ENCODE results near the gene TEX13A.

TEX13A gene

GRCh38 chrX:105266456-105266855 lies 46.0 kb upstream of the TEX13A start:
- TF ChIP-seq CTCF (conservative IDR thresholded peaks at IDR 0.05; ENCODE audit: low read length) = no peak
- no peak overlapping the region for H3K9ac ChIP-seq (ENCODE audit: low read depth, low read length, poor library complexity, severe bottlenecking)

GRCh38 chrX:105265093-105265492 lies 44.6 kb upstream of the TEX13A start:
- H3K4me1 ChIP-seq (ENCODE audit: insufficient read depth, low read length, poor library complexity, severe bottlenecking) = no peaks in the 10 kb centered on the region
- no peaks in the 10 kb centered on the region for H3K9me2 ChIP-seq (replicated peaks; ENCODE audit: low read depth, low read length)
- H2AFZ ChIP-seq (ENCODE audit: low read length) = no peak overlapping the region

More at GRCh38 chrX:105266456-105266855, 46.0 kb upstream of the TEX13A start:
- Histone ChIP-seq H2AFZ (ENCODE audit: low read length) (no peak overlapping the region), H3K36me3 (ENCODE audit: insufficient read depth, low read length) (no peaks in the 10 kb centered on the region), H3K27me3 (ENCODE audit: insufficient read depth, low read length, poor library complexity, severe bottlenecking) (no peaks in the 10 kb centered on the region), H3K9me2 (replicated peaks; ENCODE audit: low read depth, low read length) (no peaks in the 10 kb centered on the region), H3K4me3 (ENCODE audit: low read length, poor library complexity, severe bottlenecking) (no peak overlapping the region), H3F3A (ENCODE audit: low read depth) (no peaks in the 10 kb centered on the region), H3K79me2 (ENCODE audit: insufficient read depth, low read length) (no peaks in the 10 kb centered on the region), H3K9me3 (ENCODE audit: insufficient read depth, low read depth, low read length) (no peaks in the 10 kb centered on the region), H3K4me2 (ENCODE audit: low read depth, low read length, poor library complexity, severe bottlenecking) (no peak overlapping the region), H3K4me1 (ENCODE audit: insufficient read depth, low read length, poor library complexity, severe bottlenecking) (no peaks in the 10 kb centered on the region), H4K20me1 (ENCODE audit: insufficient read depth, low read length, poor library complexity, severe bottlenecking) (no peaks in the 10 kb centered on the region)

GRCh38 chrX:105263801-105264200 lies 43.3 kb upstream of the TEX13A start:
- Histone ChIP-seq H4K20me1 (ENCODE audit: insufficient read depth, low read length, poor library complexity, severe bottlenecking) (no peaks in the 10 kb centered on the region), H3K9me2 (replicated peaks; ENCODE audit: low read depth, low read length) (no peaks in the 10 kb centered on the region), H3K27me3 (ENCODE audit: insufficient read depth, low read length, poor library complexity, severe bottlenecking) (no peaks in the 10 kb centered on the region), H3K4me2 (ENCODE audit: low read depth, low read length, poor library complexity, severe bottlenecking) (no peak overlapping the region), H3K9ac (ENCODE audit: low read depth, low read length, poor library complexity, severe bottlenecking) (no peak overlapping the region), H3F3A (ENCODE audit: low read depth) (no peaks in the 10 kb centered on the region), H3K9me3 (ENCODE audit: insufficient read depth, low read depth, low read length) (no peaks in the 10 kb centered on the region), H2AFZ (ENCODE audit: low read length) (no peak overlapping the region), H3K36me3 (ENCODE audit: insufficient read depth, low read length) (no peaks in the 10 kb centered on the region), H3K4me1 (ENCODE audit: insufficient read depth, low read length, poor library complexity, severe bottlenecking) (no peaks in the 10 kb centered on the region), H3K79me2 (ENCODE audit: insufficient read depth, low read length) (no peaks in the 10 kb centered on the region), H3K4me3 (ENCODE audit: low read length, poor library complexity, severe bottlenecking) (no peak overlapping the region)
- no peak for TF ChIP-seq CTCF (conservative IDR thresholded peaks at IDR 0.05; ENCODE audit: low read length)

More at GRCh38 chrX:105265093-105265492, 44.6 kb upstream of the TEX13A start:
- TF ChIP-seq EZH2phosphoT487 (IDR thresholded peaks at IDR 0.05; ENCODE audit: borderline replicate concordance) = no peak
- TF ChIP-seq CTCF (conservative IDR thresholded peaks at IDR 0.05; ENCODE audit: low read length) = no peak
- Histone ChIP-seq H3K9ac (ENCODE audit: low read depth, low read length, poor library complexity, severe bottlenecking) (no peak overlapping the region), H3K4me2 (ENCODE audit: low read depth, low read length, poor library complexity, severe bottlenecking) (no peak overlapping the region), H3K9me3 (ENCODE audit: insufficient read depth, low read depth, low read length) (no peaks in the 10 kb centered on the region), H3F3A (ENCODE audit: low read depth) (no peaks in the 10 kb centered on the region), H3K4me3 (ENCODE audit: low read length, poor library complexity, severe bottlenecking) (no peak overlapping the region), H3K36me3 (ENCODE audit: insufficient read depth, low read length) (no peaks in the 10 kb centered on the region), H3K79me2 (ENCODE audit: insufficient read depth, low read length) (no peaks in the 10 kb centered on the region), H3K27me3 (ENCODE audit: insufficient read depth, low read length, poor library complexity, severe bottlenecking) (no peaks in the 10 kb centered on the region), H4K20me1 (ENCODE audit: insufficient read depth, low read length, poor library complexity, severe bottlenecking) (no peaks in the 10 kb centered on the region)
